Measurements from ENCODE around the gene KAZN.
A peak's percentile ranks its signal among the peaks of the same experiment; 100 is the strongest.
"Not testable (repeated sequence)": the region's sequence is repeated elsewhere in the genome, so short reads cannot be mapped to it uniquely, and the experiment has no call there.

The KAZN gene

DNA sequence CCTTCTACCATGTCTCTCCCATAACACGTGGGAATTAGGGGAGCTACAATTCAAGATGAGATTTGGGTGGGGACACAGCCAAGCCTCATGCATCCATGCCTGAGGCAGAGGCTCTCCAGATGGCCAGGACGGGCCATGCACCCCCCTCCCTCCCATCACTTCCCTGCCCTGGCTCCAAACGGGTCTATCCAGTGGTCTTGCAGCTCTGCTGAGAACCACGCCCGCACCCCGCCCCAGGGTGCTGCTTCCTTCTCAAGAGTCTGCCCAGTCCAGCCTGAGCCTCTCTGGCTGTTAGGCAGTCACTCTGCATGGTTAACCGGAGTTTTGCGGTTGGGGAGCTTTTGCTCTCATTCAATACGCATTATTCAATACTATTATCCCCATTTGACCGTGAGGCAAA, 423.6 kb downstream of the KAZN start:
- no peak for DNase-seq

DNA sequence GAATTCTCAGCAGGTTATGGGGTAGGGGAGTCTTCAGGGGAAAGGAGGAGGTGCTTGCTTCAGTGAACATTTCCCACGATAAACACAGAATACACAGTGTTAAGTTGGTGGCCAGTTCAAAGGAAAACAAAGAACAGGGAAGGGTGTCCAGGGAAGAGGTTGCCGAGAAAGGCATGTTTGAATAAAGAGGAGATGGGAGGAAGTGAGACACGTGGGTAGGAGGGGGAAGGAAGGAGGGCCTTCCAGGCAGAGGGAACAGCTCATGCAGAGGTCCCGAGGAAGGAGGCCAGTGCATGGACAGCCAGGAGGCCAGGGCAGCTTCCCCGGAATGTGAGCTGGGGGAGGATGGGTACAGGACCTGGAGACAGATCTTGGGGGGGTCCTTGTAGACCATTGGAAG, 424.7 kb downstream of the KAZN start:
- no peak for DNase-seq

DNA sequence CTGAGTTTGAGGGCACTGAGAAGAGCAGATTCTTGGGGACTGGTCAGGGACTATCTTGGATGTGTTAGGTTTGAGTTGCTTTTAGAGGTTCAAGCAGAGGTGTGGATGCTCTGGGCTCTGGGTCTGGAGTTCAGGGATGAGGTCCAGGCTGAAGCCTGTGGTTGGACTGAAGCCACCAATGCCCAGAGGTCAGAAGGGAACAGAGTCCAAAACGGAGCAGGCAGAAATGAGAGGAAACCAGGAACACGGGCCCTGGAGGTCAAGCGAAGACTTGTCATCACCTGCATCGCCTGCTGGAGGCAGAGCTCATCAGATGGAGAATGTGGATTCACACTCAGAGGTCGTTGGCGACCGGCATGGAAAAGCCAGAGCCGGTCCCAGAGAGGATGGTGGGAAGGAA, 425.5 kb downstream of the KAZN start:
- DNase-seq, result no peak

GRCh38 chr1:15026117-15026489, 427.6 kb downstream of the KAZN start:
- no peak for DNase-seq

DNA sequence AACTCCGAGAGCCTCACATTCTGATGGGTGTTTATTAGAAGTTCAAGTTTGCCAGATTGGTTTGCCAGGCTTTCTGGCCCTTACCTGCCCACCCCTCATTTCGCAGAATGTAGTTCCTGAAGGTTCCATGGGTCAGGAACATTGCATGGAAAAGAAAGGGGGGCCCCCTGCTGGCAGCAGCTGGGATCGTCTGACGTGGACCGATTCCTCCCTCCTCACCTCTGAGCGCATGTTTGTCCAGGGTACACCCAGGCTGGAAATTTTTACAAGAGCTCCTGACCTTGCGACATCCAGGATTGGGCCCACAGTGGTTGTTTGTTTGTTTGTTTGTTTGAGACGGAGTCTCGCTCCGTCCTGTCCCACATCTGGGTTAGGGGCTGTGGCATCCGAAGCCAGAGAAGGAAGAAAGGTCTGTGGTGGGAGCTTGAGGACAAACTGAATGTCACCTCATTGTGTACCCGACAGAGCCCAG, 429.1 kb downstream of the KAZN start:
- DNase-seq, result no peak

GRCh38 chr1:15028102-15028501, 429.6 kb downstream of the KAZN start:
- no peak for DNase-seq

GRCh38 chr1:15028616-15029015, 430.1 kb downstream of the KAZN start:
- DNase-seq, result no peak

DNA sequence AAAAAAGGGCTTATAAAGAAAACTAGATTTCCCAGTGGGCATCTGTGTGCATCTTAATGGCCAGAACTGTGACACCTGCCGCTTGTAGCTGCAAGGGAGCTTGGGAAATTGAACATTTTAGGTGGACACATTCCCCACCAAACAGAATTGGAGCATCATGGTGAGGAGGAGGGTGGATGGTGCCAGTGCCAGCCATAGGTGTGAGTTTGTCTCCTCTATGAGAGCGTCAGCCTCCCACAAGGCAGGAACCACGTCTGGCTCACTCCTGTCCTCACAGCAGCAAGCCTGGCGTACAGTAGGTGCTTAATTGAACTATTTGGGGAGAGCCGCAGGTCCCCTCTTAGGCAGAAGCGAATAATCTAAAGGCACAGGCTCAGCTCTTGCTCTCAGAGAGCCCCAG, 430.6 kb downstream of the KAZN start:
- no peak for DNase-seq

DNA sequence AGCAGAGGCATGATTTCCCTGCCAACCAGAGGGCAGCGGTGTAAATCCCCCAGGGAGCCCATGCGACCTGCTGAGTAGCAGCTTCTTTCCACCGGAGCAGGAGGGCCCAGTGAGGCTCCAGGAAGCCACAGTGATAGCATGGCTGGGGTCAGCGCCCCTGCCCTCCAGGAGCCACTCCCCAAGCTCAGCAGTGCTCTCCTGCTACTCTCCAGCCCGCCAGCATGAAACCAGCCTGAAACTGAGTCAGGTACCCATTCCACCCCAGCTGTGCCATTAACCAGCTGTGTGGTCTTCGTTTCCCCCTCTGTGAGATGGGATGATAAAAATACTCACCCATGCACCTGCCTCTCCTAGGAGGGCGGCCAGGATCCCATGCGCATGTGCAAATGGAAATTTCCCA, 431.3 kb downstream of the KAZN start:
- DNase-seq, result no peak

DNA sequence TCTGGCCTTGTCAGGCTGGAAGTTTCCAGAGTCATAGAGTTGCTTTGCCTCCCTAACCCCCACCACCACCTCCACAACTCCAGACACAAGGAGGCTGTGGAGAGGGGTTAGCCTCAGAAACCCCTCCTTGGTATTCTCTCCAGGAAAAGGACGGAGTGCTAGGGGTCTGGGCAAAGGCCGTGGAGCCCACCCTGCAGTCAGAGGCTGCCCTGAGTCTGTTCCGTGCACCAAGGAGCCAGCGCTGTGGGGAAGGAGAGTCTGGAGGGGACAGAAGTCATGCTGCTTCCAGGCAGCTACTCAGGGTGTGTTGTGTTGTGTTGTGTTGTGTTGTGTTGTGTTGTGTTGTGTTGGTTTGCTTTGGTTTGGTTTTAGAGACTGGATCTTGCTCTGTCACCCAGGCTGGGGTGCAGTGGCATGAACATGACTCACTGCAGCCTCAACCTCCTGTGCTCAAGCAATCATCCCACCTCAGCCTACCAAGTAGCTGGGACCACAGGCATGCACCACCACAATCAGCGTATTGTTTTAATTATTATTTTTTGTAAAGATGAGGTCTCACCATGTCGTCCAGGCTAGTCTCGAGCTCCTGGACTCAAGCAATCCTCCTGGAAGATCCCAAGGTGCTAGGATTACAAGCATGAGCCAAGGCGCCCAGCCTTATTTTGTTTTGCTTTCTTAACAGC, 432.9 kb downstream of the KAZN start:
- DNase-seq, result no peak

DNA sequence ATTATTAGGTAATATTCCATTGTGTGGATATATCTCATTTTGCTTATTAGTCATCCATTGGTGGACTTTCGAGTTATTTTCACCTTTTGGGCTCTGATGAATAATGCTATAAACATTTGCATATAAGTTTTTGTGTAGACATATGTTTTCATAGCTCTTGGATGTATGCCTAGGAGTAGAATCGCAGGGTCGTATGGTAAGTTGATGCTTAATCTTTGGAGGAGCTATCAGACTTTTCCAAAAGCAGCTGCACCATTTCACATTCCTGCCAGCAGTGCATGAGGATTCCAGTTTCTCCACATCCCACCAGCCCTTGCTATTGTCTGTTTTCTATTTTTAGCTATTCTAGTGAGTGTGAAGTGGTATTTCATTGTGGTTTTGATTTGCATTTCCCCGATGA, 434.8 kb downstream of the KAZN start:
- DNase-seq, result no peak

- DNase-seq, result no peak
Observed at GRCh38 chr1:15034656-15035055, 436.2 kb downstream of the KAZN start.

GRCh38 chr1:15035236-15035635, 436.8 kb downstream of the KAZN start:
- DNase-seq, result no peak

GRCh38 chr1:15036101-15036500, 437.6 kb downstream of the KAZN start:
- DNase-seq, result no peak

DNA sequence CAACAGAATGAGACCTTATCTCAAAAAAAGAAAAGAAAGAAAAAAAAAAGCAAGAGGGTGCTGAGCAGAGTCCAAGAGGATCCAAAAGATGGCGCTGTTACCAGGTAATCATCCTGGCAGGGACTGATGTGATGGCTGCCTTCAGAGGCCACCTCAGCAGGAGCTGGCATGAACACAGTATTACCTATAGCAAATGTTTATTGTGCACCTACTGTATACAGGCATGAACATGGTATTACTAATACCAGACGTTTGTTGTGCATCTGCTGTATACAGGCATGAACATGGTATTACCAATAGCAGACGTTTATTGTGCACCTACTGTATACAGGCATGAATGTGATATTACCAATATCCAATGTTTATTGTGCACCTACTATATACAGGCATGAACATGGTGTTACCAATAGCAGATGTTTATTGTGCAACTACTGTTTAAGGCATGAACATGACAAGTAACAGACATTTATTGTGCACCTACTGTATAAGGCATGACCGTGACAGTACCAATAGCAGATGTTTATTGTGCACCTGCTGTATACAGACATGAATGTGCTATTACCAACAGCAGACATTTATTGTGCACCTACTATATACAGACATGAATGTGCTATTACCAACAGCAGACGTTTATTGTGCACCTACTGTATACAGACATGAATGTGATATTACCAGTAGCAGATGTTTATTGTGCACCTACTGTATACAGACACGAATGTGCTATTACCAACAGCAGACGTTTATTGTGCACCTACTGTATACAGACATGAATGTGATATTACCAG, 439.9 kb downstream of the KAZN start:
- no peak for DNase-seq

- DNase-seq, result no peak
Observed at GRCh38 chr1:15039017-15039648, 440.6 kb downstream of the KAZN start.

GRCh38 chr1:15039901-15040300, 441.4 kb downstream of the KAZN start:
- no peak for DNase-seq

DNA sequence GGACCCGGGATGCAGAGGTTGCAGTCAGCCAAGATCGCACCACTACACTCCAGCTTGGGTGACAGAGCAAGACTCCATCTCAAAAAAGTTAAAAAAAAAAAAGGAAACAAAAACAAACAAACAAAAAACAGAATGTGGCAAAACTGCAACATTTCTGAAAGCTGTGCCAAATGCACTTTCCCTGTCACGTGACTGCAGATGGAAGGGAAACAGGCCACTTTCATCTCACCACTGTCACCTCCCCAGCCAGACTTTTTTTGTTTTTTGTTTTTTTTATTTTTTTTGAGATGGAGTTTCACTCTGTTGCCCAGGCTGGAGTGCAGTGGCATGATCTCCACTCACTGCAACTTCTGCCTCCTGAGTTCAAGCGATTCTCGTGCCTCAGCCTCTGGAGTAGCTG, 442.2 kb downstream of the KAZN start:
- not testable (repeated sequence) for DNase-seq

GRCh38 chr1:15042866-15043265, 444.4 kb downstream of the KAZN start:
- no peak for DNase-seq

GRCh38 chr1:15043934-15044333, 445.4 kb downstream of the KAZN start:
- no peak for DNase-seq

- no peak for DNase-seq
Observed at GRCh38 chr1:15045123-15045522, 446.6 kb downstream of the KAZN start.

DNA sequence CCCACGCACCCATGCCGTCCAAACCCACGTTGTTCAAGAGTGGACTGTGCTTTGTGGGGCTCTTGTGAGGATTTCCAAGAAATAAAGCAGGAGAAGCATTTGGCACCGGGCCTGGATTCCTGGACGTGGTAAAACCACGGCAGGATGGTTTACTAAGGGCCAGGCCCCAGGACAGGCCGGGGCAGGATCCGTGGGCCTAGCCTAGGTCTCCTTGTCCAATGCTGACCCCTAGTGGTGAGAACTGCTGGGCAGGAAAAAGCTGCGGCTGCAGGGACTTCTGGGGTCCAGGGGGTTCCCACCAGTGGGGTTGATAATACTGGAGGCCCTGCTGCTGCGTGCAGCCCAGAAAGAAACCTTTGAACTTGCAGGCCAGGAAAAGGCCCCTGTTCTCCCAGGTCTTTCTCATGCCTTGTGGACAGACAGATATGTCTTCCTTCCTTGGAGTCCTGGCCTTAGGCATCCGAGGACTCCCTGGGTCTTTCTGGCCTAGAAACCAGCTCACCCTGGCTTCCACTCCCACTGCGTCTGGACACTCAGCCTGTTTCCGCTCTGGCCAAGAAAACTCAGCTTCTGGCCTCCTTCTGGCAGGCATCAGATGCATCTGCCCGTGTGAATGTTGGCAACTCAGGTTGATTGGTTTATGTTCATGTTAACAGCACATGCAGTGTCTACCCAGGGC, 448.1 kb downstream of the KAZN start:
- peak; percentile 1 for DNase-seq

- DNase-seq, result no peak
Observed at GRCh38 chr1:15047237-15047636, 448.8 kb downstream of the KAZN start.
